Ishikawa (cell line): ENCODE data around the gene DBF4B.

Experiments used
- CEBPB ChIP-seq: IDR thresholded peaks from 2 replicates; pipeline ENCODE4 v1.6.1; 2012
- CREB1 ChIP-seq: IDR thresholded peaks from 2 replicates; pipeline ENCODE4 v1.6.1; 2012; ENCODE audit warnings: low read depth
- EP300 ChIP-seq: IDR thresholded peaks from 2 replicates; pipeline ENCODE4 v1.6.1; 2012; ENCODE audit warnings: borderline replicate concordance
- FOXM1 ChIP-seq: IDR thresholded peaks from 2 replicates; pipeline ENCODE4 v1.6.1; 2012; ENCODE audit warnings: low read depth, borderline replicate concordance
- MAX ChIP-seq: IDR thresholded peaks from 2 replicates; pipeline ENCODE4 v1.6.1; 2012
- RAD21 ChIP-seq: IDR thresholded peaks from 2 replicates; pipeline ENCODE4 v1.6.1; 2012; ENCODE audit warnings: low read depth
- REST ChIP-seq: IDR thresholded peaks from 2 replicates; pipeline ENCODE4 v1.6.1; 2012; ENCODE audit warnings: low read depth, mild to moderate bottlenecking
- TAF1 ChIP-seq: IDR thresholded peaks from 2 replicates; pipeline ENCODE4 v1.6.1; 2012; ENCODE audit warnings: low read depth, mild to moderate bottlenecking
- USF1 ChIP-seq: IDR thresholded peaks from 2 replicates; pipeline ENCODE4 v1.6.1; 2012
- ZBTB7A ChIP-seq: IDR thresholded peaks from 2 replicates; pipeline ENCODE4 v1.6.1; 2012; ENCODE audit warnings: low read depth

- TF ChIP-seq CEBPB: no peak
- TF ChIP-seq MAX: no peak
- TF ChIP-seq RAD21: no peak
- no peak for TF ChIP-seq REST
- no peak for TF ChIP-seq USF1
- TF ChIP-seq EP300: no peak
- no peak for TF ChIP-seq FOXM1
- no peak for TF ChIP-seq CREB1
- TF ChIP-seq TAF1: no peak
- no peak for TF ChIP-seq ZBTB7A
These were observed 25.8 kb downstream of the DBF4B start for GRCh38 chr17:44734272-44734671.
